GM19467 (cell line): ENCODE measurements around the gene C11orf21.
"Not testable (repeated sequence)": the region's sequence is repeated elsewhere in the genome, so short reads cannot be mapped to it uniquely, and the experiment has no call there.

ENCODE experiments used
- ATAC-seq: cut with Tn5 transposase; IDR thresholded peaks from one replicate; pipeline ENCODE4 v1.9.1; 2021; ENCODE audit warnings: mild to moderate bottlenecking, moderate library complexity; ENCODE audit not compliant: unreplicated experiment

The C11orf21 gene

DNA sequence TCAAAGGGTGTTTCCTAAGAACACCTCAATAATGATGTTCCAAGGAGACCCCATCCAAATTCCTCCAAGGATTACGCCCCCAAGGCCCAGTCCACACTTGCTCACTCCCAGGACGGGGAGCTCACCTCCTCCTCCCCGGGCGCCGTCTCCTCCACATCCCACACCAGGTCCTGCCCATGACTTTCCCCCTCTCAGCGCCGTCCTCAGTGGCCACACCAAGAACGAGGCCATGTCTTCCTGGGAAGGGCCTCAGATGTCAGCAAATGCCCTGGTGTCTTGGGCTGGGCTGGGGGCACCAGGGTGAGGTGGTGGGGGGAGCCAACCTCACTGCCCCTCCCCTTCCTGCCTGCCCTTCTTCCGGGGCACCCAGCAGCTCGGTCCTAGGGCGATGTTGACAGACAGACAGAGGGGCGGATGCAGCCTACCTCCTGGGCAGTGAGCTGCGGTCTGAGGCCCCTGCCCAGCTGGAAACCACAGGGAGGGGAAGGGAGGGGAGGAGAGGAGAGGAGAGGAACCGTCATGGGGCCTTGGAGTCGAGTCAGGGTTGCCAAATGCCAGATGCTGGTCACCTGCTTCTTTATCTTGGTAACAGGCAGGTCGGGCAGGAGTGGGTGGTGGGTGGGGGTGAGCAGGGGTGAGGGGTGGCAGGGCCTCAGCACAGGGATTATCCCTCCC lies at the start of gene C11orf21, which contains the start of gene TSPAN32:
Gene C11orf21 (minus strand): TSS at position 288 of the 675 bp plus-strand sequence. CDS start 110 bp downstream, at position 178.
Gene TSPAN32 (plus strand): TSS at position 383 of the 675 bp plus-strand sequence. CDS start 137 bp downstream, at position 520.
- no peak for ATAC-seq

- no peak for ATAC-seq
Measured at GRCh38 chr11:2348986-2349385, 47.3 kb upstream of the C11orf21 start.

GRCh38 chr11:2347308-2347830 lies 45.7 kb upstream of the C11orf21 start:
- ATAC-seq = no peak

- ATAC-seq = no peak
Measured at GRCh38 chr11:2346586-2347307, 45.0 kb upstream of the C11orf21 start.

GRCh38 chr11:2346014-2346413 lies 44.3 kb upstream of the C11orf21 start:
- no peak for ATAC-seq

DNA sequence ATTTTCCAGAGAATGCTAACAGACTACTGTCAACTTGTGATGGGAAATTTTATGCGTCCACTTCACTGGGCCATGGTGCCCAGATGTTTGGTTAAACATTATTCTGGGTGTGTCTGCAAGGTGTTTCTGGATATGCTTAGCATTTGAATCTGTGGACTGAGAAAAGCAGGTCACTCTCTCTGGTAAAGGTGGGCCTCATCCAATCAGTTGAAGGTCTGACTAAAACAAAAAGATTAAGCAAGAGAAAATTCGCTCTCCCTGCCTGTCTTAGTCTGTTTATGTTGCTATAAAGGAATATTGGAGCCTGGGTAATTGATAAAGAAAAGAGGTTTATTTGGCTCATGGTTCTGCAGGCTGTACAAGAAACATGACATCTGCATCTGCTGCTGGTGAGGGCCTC lies 43.3 kb upstream of the C11orf21 start:
- ATAC-seq = no peak

- ATAC-seq = no peak
Measured at GRCh38 chr11:2343502-2343901, 41.8 kb upstream of the C11orf21 start.

DNA sequence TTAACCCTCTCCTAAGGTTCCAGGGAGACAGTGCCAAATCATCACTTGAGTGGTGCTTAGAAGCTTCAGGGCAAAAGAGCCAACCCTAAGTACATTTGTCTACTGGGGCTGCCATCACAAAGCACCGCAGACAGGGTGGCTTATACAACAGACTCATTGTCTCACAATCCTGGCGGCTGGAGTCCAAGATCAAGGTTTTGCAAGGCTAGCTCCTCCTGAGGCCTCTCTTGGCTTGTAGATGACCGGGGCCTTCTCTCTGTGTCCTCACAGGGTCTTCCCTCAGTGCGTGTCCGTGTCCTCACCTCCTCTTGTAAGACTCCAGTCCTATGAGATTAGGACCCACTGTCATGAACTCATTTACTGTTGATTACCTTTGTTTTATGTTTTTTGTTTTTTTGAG lies 41.3 kb upstream of the C11orf21 start:
- no peak for ATAC-seq

- no peak for ATAC-seq
Measured at GRCh38 chr11:2342557-2342956, 40.8 kb upstream of the C11orf21 start.

GRCh38 chr11:2338760-2339159 lies 37.0 kb upstream of the C11orf21 start:
- ATAC-seq = not testable (repeated sequence)

DNA sequence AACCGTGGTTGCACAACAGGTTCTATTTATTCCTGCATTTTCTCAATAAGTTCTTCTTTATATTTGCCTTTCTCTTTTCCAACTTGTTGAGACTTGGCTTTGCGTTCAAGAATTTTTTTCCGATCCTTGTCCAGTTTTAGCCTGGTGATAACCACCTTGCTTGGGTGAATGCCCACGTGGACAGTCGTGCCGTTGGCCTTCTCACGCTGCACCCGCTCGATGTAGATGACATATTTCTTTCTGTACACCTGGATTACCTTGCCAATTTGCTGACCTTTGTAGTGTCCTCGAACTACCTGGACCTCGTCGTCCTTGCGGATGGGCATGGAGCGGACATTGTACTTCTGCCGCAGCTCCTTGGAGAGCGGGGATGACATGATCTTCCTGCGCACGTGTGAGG lies 33.6 kb upstream of the C11orf21 start:
- ATAC-seq = not testable (repeated sequence)

DNA sequence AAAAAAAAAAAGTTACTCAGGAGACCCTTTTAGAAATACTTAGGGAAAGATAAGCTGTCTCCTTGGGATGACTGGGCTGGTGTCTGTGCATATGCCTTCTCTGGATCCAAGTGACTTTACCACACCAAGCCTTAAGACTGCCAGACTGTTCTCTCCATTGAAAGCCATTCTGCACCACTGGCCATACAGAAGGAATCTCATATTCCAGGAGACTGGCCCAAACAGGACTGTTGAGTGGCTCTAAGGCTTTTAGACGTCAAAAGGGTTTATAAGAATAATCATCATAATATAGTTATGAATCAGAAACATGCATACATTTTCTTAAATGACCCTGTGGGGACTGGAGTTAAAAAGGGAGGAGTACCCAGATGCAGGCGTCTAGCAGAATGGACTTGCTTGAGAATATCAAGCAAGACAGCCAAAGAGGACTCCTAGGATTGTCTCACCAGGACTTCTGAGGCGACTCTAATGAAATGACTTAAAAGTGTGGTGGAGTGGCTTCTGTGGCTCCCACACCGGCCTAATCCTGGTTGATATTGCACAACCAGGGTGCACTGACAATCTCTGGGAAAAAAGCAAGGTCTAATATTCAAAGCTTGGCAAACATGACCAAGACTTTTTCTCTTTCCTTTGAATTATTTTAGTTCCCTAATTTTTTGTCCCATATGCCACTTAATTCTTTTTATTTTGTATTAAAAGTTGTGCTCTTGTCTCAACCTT lies 31.9 kb upstream of the C11orf21 start:
- not testable (repeated sequence) for ATAC-seq

DNA sequence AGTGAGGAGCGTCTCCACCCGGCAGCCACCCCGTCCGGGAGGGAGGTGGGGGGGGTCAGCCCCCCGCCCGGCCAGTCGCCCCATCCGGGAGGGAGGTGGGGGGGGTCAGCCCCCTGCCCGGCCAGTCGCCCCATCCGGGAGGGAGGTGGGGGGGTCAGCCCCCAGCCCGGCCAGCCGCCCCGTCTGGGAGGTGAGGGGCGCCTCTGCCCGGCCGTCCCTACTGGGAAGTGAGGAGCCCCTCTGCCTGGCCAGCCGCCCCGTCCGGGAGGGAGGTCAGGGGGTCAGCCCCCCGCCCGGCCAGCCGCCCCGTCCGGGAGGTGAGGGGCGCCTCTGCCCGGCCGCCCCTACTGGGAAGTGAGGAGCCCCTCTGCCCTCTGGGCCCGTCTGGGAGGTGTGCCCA lies 30.9 kb upstream of the C11orf21 start:
- ATAC-seq = not testable (repeated sequence)

DNA sequence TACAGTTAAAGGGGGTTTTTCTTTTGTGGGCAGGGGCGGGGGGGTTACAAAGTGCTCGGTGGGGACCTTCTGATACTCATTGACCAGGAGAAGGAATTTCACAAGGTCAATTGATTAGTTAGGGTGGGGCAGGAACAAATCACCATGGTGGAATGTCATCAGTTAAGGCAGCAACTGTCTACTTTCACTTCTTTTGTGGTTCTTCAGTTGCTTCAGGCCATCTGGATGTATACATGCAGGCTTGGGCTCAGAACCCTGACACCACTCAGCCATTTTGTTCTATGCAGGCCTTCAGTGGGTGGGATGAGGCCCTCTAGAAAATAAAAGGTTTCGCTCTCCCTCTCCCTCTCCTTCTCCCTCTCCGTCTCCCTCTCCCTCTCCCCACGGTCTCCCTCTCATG lies 29.7 kb upstream of the C11orf21 start:
- no peak for ATAC-seq

DNA sequence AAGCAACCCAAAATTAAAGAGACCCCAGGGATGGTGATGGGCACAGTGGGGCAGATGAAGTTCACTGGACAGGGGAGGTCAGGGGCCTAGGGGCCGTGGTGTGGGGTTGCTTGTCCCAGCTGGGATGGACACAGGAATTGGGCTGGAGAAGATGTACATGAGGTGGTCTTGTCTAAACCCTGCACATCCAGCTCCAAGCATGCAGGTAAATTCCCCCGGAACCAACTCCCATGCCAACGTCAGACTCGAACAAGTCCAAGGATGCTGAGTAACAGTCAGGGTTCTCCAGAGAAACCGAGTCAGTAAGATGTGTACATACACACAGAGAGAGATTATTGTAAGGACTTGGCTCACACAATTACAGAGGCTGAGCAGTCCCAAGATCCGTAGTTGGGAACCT lies 29.0 kb upstream of the C11orf21 start:
- ATAC-seq = no peak

GRCh38 chr11:2329551-2329950 lies 27.8 kb upstream of the C11orf21 start:
- no peak for ATAC-seq

- ATAC-seq = no peak
Measured at GRCh38 chr11:2328656-2329354, 27.1 kb upstream of the C11orf21 start.

DNA sequence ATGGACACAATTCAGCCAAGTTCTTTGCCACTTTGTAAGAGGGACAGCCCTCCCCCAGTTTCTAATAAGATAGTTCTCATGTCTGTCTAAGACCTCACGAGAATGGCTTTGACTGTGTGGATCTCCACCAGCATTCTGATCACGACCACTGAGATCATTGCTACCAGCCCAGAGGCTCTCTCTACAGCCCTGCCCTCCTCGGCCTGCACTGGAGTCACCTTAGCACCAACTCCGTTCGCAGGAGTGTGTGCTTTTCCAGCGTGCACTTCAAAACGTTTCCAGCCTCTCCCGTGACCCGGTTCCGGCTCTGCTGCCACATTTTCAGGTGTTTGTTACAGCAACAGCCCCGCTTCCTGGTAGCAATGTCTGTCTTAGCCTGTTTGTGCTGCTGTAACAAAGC lies 26.3 kb upstream of the C11orf21 start:
- ATAC-seq = no peak

DNA sequence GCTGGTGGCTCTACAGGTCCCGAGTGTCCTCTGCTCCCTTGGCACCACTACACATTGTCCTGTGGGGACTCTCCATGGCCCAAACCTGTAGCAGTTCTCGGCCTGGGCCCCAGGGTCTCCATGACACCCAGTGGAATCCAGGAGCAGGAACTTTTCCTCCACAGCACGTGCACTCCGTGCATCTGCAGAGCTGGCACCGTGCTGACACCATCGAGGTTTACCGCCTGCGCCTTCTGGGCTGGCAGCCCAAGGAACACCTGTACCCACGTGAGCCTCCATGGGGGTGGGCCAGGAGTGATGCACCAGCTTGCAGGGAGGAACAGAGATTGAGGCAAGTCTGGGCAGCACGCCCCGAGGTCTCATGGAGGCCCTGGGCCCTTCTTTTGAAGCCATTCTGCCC lies 25.3 kb upstream of the C11orf21 start:
- no peak for ATAC-seq

DNA sequence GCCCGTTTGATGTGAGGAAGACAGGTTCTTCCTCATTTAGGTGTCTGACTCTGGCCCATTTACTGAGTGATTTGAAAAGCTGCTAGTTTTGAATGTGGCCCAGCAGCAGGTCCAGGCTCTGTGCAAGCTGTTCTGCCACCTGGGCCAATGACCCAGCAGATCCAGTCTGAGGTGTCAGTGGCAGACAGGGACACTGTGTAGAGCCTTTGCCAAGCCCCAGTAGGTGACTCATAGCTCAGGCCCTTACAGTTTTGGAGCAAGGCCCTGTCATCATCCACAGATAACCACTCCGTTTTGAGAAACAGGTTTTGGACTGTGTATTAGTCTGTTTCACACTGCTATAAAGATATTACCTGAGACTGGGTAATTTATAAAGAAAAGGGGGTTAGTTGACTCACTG lies 24.0 kb upstream of the C11orf21 start:
- ATAC-seq = no peak

DNA sequence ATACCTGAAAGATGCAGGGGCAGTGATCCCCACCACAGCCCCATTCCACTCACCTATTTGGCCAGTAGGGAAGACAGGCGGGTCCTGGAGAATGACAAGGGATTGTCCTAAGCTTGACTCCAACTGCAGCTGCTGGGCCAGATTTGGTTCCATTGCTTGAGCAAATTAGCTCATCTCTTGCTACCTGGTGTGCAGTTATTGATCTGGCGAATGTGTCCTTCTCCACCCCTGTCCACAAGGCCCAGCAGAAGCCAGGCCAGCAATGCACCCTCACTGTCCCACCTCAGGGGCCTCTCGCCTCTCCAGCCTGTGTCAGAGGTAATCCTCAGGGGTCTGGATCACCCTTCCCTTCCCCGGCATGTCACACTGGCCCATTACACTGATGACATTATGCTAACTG lies 23.4 kb upstream of the C11orf21 start:
- no peak for ATAC-seq
